ENCODE measurements around the gene PRICKLE4.

Gene PRICKLE4

DNA sequence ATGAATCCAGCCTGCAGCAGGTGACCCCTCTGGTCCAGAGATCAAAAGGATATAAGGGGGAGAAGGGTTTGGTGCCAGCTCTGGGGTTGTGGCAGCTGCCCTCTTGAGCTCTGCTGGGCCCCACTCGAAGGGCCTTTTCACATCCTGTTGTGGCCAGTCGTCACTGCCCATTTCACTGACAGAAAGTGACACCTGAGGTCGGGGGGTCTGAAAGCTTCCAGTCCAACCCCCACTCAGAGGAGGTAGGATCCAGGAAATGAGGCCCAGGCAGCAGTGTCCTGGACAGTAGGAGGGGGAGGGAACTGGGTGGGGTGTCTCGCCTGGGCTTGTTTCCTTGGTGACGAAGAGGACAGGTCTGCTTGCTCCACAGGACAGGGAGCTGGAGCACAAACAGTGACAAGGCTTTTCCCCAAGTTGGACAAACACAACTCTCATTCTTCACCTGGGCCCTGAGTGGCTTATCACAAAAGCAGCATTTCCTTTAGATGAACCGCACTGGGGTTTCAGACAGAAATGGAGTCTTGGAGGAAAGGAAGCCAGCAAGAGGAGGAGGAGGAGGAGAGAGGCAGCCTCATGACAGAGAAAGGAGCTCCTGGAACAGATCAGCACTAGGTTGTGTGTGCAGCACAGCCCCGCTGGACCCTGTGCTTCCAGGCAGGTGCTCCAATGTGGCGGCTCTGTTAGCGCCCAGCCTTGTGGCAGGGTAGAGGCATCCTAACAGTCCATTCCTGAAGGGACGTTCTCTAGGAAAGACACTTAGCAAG is 11.9 kb upstream of the PRICKLE4 start:
- DNase-seq (ENCODE audit: low read depth) = no peak
- no peak overlapping the region for H3K4me3 ChIP-seq (ENCODE audit: low read depth, low read length)

GRCh38 chr6:41769376-41769775 is 11.2 kb upstream of the PRICKLE4 start:
- H3K4me3 ChIP-seq (ENCODE audit: low read depth, low read length) = no peak overlapping the region
- no peak for DNase-seq (ENCODE audit: low read depth)

DNA sequence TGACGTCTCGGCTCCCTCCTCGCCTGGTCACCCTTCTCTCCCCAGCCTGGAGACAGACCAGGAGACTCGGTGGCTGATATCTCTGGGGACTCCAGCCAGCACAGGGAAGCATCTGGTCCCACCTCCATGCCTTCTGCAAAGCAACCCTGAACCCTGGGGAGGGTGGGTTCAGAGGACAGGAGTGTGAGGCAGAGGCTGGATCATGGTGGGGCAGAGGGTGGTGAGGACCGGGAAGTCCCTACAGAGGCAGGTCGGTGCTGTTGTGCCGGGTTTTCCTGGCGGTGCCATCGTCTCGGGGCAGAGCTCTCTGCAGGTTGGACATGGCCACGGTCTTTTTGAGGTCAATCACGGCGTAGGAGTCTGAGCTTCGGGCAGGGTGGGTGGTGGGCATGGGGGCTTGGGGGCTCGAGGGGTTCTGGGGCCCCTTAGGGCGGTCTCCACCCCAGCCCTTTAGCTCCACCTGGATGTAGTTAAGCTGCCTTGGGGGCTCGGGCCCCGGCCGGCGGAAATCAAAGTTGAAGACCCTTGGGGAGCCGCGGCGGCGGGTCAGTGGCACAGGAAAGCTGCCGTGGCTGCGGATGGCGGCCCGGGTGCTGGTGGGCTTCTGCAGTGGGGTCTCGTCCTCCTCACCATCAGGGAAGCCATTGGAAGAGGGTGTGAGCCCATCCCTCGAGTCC is 10.1 kb upstream of the PRICKLE4 start:
- DNase-seq (ENCODE audit: low read depth) = no peak
- no peak overlapping the region for H3K4me3 ChIP-seq (ENCODE audit: low read depth, low read length)

- no peak for DNase-seq (ENCODE audit: low read depth)
These were observed 9.3 kb upstream of the PRICKLE4 start for GRCh38 chr6:41771058-41771983.

DNA sequence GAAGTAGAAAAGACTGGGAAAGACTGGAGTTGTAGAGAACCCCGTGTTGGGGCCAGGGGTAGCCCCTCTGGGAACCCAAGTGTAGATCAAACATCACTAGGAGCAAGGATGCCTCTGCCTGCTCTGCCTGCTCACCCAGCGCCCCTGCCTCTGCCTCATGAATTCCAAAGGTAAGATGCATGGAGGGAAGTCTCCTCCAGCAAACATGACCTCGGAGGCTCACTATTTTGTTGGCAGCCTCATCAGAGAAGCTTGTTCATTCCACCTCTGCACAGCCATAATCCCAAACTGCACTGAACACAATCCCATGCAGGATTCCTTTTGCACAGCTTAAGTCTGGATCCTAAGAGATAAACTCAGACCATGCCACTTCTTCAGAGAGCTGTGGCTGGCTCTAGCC is 5.7 kb upstream of the PRICKLE4 start:
- H3K4me3 ChIP-seq (ENCODE audit: low read depth, low read length) = no peak overlapping the region
- DNase-seq (ENCODE audit: low read depth) = no peak

More at GRCh38 chr6:41771058-41771983, 9.3 kb upstream of the PRICKLE4 start:
- no peak overlapping the region for H3K4me3 ChIP-seq (ENCODE audit: low read depth, low read length)

DNA sequence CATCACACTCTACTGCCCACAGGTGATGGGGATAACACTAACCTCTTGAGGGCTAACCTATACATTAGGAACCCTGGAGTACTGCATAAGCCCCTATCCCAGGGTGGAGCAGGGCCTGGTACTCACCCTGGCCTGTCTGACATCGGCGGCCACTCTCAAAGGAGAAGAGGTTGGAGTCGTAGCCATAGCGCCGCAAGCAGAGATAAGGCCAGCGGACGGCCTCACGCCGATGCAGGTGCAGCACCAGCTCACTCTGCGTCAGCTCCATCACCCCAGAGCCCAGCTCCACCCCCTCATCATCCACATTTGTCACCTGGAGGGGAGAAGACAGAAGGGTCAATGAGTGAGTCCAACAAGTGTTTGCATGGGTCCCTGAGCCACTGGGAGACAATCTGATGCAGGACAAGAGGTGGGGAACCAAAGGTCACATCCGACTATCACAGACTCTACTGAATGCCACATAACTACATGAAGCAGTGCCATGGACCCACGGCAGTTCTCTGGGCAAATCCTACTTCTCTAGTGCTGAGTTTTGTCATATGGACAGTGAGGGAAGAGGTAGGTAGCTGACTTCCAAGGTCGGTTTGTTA is 5.2 kb upstream of the PRICKLE4 start:
- no peak for DNase-seq (ENCODE audit: low read depth)
- H3K4me3 ChIP-seq (ENCODE audit: low read depth, low read length) = no peak overlapping the region

DNA sequence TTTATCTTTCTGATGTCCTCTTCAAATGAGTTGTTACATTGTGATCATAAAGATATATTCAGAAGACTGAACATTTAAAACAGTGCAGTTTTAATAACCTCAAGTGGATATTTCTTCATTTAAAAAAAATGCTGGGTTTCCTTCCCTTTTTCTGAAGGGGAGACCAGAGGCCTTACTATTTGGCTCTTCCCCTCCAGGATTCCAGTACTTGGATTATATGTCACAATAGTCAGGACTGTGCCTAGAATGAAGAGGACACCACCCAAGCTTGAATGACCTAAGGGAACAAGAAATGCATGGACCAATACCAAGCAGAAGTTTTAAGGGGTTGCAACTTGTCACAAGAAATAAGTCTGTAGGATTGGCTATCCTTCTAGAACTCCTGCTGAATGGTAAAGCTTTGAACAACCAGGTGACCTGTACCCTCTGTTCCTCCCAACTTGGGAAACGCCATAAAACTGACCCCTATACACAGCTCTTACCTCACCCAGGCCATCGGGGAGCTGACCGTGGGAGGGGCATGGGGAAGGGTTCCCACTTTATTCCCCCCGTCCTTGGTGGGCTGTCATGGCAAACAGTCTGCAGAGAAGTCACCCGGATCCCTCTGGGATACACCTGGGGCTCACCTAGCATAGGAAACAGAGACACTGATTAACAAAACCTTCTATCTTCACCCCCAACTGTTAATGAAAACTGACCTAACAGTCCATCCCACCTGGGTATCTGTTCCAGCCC is 2.9 kb upstream of the PRICKLE4 start:
- no peak for DNase-seq (ENCODE audit: low read depth)
- H3K4me3 ChIP-seq (ENCODE audit: low read depth, low read length) = no peak overlapping the region

GRCh38 chr6:41778895-41779294 is 1.7 kb upstream of the PRICKLE4 start:
- H3K4me3 ChIP-seq (ENCODE audit: low read depth, low read length) = peak overlapping the region; percentile 62
- DNase-seq (ENCODE audit: low read depth) = no peak

DNA sequence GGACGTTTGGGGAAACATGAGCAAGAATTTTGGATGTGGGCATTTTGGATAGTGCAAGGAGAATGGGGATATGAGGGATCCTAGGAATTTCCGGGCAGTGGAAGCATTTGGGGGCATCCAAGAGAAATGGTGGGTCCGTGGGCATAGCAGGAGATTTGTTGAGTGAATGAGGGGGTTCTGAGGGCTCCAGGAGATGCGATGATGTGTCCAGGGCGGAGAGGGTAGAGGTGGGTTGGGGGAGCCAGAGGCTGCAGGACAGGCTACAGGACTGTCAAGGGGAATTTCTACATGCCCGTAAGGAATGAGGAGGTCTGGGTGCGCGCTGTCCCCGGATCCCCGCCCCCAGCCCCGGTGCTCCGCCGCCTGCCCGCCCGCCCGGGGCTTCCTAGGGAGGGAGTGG is 1.2 kb upstream of the PRICKLE4 start:
- no peak for DNase-seq (ENCODE audit: low read depth)

DNA sequence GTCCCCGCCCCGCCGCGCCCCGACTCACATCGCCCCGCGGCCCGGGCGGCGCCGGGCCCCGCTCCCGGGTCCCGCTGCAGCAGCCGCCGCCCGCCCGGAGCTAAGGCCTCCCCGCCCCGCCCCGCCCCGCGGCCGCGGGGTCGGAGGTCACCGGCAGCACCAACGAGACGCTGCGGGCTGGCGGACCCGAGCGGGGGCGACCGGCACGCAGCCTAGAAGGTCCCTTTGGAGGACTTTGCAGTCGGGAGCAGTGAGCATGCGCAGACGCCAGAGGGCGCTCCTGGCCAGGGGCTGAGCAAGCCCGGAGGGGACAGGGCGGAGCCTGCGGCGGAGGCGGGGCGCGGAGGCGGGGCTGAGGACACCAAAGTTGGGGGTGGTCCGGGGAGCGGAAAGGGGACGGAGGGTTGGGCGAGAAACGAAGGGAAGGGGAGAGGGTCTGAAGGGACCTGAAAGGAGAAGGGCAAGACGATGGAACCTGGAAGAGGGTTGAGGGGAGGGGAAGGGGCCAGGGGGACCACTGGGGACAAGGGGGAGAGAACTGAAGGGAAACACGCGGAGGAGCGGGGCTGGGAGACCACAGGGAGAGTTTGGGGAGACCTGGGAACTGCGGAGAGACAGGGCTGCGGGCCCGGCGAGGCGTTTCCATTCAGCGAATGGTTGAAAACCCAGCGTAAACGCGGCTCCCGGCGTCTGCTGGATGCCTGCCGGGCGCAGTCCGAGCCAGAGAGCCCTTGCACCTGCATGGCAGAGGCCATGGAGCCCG is 613 bp upstream of the PRICKLE4 start, which contains the start of gene FRS3:
Gene FRS3, minus strand, starts transcription at position 113 of the 763 bp plus-strand sequence. CDS start 2,913 bp downstream, outside the sequence.
- DNase-seq (ENCODE audit: low read depth) = peak; percentile 73
- H3K4me3 ChIP-seq (ENCODE audit: low read depth, low read length) = peak within 1 kb of the TSS; percentile 62

More for the DNA sequence above, 1.2 kb upstream of the PRICKLE4 start:
- H3K4me3 ChIP-seq (ENCODE audit: low read depth, low read length) = peak overlapping the region; percentile 62

- H3K4me3 ChIP-seq (ENCODE audit: low read depth, low read length) = no peak overlapping the region
- DNase-seq (ENCODE audit: low read depth) = no peak
These were observed 766 bp downstream of the PRICKLE4 start for GRCh38 chr6:41781366-41781730.

GRCh38 chr6:41783106-41783780 is 2.7 kb downstream of the PRICKLE4 start:
- no peak overlapping the region for H3K4me3 ChIP-seq (ENCODE audit: low read depth, low read length)
- no peak for DNase-seq (ENCODE audit: low read depth)

- H3K4me3 ChIP-seq (ENCODE audit: low read depth, low read length) = no peak overlapping the region
- DNase-seq (ENCODE audit: low read depth) = no peak
These were observed 4.1 kb downstream of the PRICKLE4 start for GRCh38 chr6:41784581-41785171.

DNA sequence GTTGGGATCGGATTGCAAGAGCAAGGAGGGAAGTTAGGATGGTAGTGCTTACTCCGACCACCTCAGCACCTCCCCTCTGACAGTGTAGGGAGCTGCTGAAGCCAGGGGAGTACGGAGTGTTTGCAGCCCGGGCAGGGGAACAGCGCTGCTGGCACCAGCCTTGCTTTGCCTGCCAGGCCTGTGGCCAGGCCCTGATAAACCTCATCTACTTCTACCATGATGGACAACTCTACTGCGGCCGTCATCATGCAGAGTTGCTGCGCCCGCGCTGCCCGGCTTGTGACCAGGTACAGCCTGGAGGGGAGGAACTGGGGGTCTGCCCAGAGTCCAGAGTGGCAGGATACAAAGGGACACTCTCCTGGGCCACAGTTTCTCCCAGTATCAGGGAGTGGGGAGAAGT is 4.7 kb downstream of the PRICKLE4 start:
- H3K4me3 ChIP-seq (ENCODE audit: low read depth, low read length) = no peak overlapping the region
- DNase-seq (ENCODE audit: low read depth) = no peak

DNA sequence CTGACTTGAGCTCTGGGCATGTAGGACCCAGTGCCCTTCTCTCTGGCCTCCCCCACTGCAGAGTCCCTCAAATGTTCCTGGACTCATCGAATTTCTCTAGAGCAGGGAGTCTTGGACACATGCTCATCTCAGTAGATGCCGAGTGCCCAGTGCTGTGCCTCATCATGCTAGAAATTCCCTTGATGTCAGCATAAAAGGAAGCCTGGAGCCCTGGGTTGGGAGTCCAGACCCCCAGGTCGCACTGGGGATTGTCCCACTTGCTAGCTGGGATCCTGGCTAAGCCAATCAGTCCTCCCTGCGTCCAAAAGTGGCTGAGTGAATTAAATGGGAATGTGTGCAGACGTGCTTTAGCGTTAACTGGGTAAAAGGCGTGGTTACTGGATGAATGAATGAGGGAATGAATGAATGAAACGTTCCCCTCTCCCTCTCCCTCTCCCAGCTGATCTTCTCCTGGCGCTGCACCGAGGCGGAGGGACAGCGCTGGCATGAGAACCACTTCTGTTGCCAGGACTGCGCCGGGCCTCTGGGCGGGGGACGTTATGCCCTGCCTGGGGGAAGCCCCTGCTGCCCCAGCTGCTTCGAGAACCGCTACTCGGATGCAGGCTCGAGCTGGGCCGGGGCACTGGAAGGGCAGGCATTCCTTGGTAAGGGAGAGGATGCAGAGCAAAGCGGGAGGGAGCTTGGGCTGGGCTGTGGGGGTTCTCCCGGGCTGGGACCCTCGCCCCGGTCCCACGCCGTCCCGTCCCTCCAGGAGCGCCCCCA is 5.3 kb downstream of the PRICKLE4 start:
- peak overlapping the region; percentile 91 for H3K4me3 ChIP-seq (ENCODE audit: low read depth, low read length)
- DNase-seq (ENCODE audit: low read depth) = no peak

DNA sequence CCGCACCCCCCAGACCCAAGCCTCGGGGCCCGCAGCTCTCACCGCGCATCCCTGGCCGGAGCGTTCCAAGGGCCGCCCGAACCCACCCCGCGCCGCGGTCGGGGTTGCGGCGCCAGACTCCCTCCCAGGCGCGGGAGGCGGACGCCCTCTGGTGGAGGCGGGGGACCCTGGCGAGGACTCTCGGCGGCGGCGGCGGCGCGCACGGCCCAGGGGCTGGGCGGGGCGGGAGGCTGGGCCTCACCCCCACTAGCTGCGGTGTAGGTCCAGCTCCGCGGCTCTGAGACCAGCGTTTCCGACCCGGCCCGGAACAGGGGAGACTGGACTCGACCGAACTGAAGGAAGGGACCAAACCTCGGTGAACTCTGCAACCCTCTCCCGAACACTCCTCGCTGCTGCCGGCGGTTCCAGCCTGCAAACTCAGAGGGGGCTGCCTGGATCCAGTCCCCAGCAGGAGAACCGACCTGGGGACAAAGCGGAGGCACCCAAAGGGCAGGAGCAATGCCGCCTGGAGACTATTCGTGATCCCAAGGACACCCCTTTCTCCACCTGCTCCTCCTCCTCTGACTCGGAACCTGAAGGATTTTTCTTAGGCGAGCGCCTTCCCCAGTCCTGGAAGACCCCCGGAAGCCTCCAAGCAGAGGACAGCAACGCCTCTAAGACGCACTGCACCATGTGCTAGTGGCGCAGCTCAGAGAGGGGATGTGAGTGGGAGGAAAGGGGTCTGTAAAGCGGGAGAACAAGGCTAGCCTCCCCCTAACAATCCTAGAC is 6.1 kb downstream of the PRICKLE4 start:
- DNase-seq (ENCODE audit: low read depth) = no peak

More for the DNA sequence above, 6.1 kb downstream of the PRICKLE4 start:
- peak overlapping the region; percentile 91 for H3K4me3 ChIP-seq (ENCODE audit: low read depth, low read length)

All from skeletal muscle cell (primary cell).